GM20000 (cell line): Measurements from ENCODE around the gene ABL1.

ENCODE experiments used
- DNase-seq: peaks from one replicate; pipeline ENCODE4 v3.0.0; 2012; ENCODE audit warnings: low spot score
- CTCF ChIP-seq: IDR thresholded peaks from 2 replicates; pipeline ENCODE4 v1.5.1; 2012; ENCODE audit warnings: mild to moderate bottlenecking, control low read depth; ENCODE audit errors: extremely low read depth, missing control alignments

Gene ABL1

GRCh38 chr9:130932255-130933079 lies 97.4 kb downstream of the ABL1 start:
- DNase-seq: no peak
- no peak for TF ChIP-seq CTCF

GRCh38 chr9:130933114-130934046 lies 98.3 kb downstream of the ABL1 start:
- no peak for DNase-seq
- TF ChIP-seq CTCF: no peak

- no peak for DNase-seq
- TF ChIP-seq CTCF: no peak
Observed at GRCh38 chr9:130934246-130934645, 99.2 kb downstream of the ABL1 start.

- DNase-seq: no peak
- TF ChIP-seq CTCF: no peak
Observed at GRCh38 chr9:130934702-130935647, 99.9 kb downstream of the ABL1 start.

- TF ChIP-seq CTCF: no peak
- DNase-seq: no peak
Observed at GRCh38 chr9:130935648-130936271, 100.7 kb downstream of the ABL1 start.

- no peak for DNase-seq
Observed at GRCh38 chr9:130936285-130937117, 101.4 kb downstream of the ABL1 start.

More at GRCh38 chr9:130936285-130937117, 101.4 kb downstream of the ABL1 start:
- no peak for TF ChIP-seq CTCF
